SKM-1 treated with dmso at 0.1 percent for 144 hours (cell line): Measurements from ENCODE around the gene INHBE.

Experiments
- DNase-seq: peaks from one replicate; lab custom pipeline; 2025; ENCODE audit not compliant: unreplicated experiment; lab: John Stamatoyannopoulos, UW

Gene INHBE

DNA sequence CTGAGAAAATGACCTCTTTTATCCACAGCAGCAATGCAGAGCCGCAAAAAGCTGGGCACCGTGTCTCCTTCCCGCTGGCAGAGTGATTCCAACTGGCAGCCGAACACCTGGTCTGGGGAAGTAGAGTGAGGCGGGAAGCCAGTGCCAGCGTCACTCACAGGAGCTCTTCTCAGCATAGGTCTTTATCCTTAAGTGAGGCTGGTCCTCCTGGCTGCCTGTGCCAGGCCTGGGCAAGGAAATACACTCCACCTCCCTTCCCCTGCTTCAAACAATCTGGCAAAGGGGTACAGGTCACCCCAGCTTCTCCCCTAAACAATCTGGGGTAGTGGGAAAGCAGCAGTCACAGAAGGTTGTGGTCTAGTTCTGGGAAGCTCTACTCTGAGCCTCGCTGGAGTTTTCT is 19.8 kb downstream of the INHBE start:
- no peak for DNase-seq

DNA sequence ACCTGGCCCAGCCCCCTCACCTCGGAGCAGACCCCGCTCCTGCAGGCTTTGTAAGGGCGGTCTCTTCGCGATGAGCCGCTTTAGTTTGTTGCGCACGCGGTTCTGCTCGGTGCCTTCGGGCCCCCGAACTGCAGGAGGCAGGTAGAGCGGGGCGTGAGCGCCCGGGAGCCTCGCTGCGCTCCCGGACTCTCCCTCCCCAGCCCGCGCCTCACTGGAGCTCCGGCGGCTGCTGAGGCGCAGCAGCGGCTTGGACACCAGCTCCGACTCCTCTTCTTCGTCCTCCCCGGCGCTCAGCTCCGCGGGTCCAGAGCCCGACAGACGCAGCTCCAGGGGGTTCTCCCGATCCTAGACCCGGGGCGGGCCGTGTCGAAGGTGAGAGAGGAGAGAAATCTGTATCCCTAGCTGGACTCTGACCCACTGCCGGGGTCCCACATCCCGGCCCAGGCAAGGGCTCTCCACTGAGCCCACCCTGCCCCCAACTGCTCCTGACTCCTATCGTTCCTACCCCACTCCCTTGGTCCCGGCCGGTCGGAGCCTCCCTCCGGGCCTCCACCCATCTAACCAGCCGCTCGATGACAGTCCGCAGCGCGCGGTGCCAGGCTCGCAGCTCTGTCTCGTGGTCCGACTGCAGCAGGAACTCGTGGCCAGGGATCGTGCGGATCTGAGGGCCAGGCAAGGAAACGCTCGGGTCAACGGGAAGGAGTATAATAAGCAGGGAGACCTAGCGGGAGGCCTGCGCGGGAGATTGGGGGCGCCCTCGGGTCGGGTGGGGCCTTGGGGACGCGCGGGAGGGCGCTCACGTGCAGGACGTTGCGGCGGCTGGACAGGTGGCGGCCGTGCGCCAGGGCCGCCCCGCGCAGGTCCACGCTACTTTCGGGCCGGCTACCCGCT is 20.4 kb downstream of the INHBE start:
- no peak for DNase-seq

DNA sequence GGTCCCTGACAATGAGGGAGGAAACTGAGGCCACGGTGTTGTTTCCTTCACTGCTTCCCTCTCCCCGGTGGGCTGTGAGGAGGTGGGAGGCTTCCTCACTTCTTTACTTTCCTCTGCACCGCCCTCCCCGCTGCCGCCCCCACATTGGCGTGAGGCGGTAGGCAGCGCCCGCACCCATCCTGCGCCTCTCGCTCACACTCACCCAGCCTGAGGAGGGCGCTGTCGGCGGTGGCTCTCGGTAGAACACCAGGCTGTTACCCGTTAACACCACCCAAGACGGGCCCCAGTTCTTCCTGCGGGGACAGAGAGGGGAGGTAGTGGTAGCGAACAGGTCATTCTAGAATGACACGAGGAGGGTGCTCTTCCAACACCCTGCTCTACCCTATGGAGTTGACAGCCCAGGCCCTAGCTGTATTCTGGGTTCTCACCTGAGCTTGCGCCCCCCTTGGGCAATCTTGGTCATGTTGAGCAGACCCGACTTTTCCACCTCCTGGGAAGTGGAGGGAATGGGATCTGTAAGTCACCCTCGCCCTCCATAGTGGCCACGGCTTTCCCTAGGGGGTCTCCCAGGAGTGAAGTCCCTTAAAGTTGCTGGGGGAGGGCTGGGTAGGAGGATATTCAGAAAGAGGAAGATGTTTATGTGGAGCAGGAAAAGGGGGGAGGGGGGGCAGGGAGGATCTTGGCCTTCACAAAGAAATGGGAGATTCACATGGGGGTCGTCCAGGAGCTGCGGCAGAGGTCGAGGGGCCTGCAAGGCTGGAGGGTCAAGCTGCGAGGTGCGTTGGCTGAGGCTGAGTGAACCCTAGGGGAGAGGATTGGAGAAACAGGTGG is 21.3 kb downstream of the INHBE start:
- no peak for DNase-seq

DNA sequence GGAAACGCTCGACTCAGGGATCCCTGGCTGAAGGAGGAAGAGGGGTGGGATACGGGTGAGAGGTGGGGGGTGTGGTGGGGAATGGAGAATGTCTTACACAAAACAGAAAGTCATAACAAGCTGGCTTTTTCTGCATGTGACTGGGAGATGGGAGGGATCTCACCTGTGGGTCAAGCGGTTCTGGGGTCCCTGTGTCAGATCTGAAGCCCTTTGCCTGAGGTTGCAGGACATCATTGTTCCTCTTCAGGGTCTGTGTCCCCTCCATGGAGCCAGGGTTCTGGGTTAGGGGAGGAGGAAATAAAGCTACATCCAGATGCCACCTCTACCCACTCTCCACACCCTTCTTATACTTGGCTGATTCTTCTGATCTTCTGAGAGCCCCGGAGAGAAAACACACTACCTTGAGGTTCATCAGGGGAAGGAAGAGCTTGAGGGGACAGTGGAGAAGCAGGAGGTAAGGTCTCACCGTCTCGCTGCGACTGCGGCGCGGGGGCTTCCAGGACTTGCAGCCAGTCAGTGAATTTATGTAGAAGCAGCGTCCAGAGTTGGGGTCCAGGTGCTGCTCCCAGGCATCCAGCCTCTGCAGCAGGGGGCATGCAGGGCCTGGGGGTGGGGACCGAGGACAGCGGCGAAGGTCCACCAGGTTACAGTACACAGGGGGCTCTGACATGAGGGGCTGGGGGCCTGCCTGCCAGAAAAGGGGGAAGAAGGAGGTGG is 22.0 kb downstream of the INHBE start:
- DNase-seq: no peak

DNA sequence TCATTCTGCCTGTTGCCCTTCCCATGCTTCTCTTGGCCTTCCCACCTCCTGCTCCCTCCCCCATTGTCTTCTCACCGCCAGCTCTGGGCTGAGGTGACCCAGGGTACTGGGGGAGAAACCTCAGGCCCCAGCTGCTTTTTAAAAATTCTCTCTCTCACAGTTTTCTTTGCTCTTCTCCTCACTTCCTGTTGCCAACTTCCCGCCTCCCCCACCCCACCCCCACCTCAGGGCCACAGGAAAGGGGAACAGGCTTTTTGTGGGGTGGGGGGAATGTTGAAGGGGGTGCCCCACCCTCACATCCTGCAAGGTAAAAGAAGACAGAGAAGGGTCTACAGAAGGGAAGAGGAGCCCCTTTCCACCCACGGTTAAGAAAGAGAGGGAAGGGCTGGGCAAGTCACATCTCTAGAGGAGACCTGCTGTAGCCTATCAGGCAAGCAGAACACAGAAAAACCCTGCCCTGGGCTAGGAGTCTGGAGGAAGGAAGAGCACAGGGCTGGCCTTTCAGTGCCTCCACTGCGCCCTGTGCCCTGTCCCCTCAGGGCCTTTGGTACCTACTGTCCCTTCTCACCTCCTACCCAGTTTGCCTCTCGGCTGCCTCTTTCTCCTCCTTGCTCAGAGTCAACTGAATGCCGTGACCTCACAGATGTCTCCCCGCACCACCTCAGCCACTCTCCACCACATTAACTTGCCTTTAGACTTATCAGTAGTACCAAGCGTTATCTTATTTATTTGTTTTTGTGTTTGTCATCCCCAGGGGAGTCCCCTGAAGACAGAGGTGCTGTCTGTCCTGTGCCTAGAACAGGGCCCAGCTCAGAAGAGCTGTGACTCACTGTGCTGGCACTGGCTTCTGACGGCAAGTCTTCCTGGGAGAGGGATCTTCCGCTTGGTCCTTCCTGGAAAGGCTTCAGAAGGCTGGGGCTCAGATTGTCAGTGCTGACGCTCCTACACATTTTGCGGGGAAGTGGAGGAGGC is 22.9 kb downstream of the INHBE start:
- DNase-seq: no peak

DNA sequence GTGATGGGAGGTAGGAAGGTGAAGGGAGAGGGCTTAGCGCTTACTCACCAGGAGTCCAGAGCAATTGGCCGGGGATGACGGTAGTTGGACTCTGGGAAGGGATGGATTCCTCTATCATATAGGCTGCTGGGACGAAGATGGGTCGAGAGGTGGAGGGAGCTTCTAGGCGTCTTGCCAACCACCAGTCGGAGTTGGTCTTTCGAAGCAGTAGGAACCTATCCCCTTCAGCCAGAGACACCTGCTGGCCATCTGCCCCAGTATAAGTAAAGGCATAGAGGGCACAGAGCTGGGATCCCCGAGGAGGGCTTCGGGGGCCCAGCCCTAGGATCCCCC is 23.9 kb downstream of the INHBE start:
- DNase-seq: no peak

DNA sequence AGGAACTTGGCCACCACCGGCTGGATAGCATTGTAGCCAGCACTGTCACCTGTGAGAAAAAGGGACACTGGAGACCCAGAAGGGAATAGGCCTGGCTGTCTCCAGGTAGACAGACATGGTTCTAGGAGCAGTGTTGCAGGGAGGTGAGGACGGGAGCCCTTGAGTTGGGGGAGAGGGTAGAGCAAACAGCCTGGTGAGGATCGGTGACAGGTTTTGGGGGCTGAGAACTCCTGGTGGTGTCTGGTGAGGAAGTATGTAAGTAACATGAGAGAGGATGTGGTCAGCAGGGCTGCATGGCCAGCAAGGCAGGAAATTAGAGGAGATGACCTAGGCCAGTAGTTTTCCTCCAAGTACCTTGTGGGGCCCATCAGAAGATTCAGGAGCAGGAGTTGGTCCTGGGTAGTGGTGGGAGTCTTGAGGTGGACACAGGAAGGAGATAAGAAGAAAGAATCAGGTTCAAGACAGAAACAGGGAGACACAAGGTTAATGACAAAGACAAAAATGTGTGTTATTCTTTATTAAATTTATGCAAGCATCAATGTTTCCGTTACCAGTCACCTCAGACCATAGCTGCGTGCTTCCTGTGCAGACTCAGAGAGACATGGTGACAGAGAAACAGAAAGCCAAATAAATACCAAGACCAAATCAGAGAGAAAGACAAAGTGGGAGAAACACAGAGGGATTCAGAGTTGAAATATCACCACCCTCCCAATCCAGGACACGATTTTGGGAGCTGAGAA is 24.4 kb downstream of the INHBE start, which contains the start of gene ARHGAP9:
TSS of gene ARHGAP9 (minus strand) at position 491 of the 740 bp plus-strand sequence. CDS start at position 31, 460 bp downstream.
- DNase-seq: no peak

DNA sequence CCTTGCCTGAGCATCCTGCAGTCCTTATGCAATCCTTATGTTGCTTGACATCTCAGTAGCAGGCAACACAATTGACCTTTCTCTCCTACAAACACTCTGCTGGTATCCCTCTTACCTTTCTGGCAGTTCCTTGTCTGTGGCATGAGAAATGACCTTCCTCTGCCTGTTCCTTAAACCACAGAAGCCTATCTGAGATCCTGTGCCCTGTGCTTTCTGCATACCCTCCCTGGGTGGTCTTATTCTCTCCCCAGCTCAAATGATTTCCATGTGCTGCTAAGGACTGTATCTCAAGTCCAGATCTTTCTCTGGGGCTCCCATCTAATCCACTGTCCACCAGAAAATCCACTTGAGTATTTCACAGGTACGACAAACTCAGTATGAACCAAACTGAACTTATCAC is 26.6 kb downstream of the INHBE start:
- DNase-seq: no peak

DNA sequence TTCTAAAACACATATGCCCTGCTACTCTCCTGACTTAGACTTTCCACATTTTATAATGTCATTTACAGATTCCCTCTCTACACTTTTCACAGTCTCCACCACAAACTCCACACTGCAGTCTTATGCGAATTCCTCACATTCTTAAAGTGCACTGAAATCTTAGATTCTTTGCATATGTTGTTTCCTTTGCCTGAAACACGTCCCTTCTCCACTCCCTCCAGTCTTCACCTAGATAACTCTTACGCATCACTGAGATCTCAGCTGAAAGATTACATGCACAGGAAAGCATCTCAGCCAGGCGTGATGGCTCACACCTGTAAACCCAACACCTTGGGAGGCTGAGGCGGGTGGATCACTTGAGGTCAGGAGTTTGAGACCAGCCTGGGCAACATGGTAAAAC is 28.4 kb downstream of the INHBE start:
- DNase-seq: no peak

DNA sequence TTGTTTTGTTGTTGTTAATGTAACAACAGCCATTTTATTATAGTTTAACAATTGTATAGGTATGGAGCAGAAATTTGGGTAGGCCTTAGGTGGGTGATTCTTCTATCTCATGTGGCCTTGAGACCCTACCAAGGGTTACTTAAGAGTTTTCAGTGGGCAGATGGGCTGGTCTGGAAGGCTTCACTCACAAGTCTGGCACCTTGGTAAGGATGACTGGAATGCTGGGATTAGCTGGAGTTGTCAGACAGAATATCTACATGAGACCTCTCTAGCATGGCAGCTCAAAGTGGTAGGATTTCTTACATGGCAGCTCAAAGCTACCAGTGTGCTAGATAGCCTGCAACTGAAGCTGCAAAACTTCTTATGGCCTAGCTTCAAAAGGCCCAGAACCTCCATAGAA is 30.6 kb downstream of the INHBE start:
- no peak for DNase-seq

DNA sequence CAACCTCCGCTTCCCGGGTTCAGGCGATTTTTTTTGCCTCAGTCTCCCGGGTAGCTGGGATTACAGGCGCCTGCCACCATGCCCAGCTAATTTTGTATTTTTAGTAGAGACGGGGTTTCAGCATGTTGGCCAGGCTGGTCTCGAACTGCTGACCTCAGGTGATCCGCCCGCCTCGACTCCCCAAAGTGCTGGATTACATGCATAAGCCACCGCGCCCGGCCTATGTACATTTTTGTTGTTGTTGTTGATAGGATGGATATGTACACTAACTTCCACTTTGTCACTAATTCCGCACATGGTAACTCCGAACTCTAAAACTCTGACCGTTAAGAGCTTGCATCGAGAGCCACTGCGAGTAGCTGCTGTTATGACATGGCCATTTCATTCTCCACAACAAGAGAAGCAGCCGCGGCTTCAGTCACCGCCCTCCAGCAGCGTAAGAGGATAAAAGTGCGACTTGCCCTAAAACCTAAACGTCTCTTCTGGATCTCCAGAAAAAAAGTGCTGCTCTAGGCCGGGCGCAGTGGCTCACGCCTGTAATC is 32.0 kb downstream of the INHBE start:
- DNase-seq: no peak

DNA sequence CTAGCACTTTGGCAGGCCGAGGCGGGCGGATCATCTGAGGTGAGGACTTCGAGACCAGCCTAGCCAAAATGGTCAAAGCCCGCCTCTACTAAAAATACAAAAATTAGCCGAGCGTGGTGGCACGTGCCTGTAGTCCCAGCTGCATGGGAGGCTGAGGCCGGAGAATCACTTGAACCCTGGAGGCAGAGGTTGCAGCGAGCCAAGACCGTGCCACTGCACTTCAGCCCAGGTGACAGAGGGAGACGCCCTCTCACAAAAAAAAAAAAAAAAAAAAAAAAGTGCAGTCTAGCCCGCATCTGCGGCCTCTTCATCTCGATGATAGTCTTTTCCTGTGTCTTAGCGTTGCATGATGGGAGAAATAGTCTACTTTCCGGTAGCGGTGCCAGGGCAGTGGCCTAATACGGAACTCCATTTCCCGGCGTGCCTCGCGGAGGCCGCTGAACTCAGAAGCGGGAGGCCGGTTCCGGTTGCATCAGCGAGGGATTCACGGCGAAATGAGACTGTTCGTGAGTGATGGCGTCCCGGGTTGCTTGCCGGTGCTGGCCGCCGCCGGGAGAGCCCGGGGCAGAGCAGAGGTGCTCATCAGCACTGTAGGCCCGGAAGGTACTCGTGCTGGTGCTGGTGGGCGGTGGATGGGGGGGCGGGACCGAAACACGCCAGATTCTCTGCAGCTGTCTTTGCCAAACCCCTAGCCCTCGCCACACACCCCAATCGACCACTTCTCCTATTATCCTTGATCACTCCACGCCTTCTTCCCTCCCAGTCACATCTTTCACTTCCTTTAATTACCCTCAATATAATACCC is 32.7 kb downstream of the INHBE start, which contains the start of gene MARS1:
TSS of gene MARS1 (plus strand) at position 472 of the 805 bp plus-strand sequence. CDS start at position 495, 23 bp downstream.
- DNase-seq: peak; percentile 74

DNA sequence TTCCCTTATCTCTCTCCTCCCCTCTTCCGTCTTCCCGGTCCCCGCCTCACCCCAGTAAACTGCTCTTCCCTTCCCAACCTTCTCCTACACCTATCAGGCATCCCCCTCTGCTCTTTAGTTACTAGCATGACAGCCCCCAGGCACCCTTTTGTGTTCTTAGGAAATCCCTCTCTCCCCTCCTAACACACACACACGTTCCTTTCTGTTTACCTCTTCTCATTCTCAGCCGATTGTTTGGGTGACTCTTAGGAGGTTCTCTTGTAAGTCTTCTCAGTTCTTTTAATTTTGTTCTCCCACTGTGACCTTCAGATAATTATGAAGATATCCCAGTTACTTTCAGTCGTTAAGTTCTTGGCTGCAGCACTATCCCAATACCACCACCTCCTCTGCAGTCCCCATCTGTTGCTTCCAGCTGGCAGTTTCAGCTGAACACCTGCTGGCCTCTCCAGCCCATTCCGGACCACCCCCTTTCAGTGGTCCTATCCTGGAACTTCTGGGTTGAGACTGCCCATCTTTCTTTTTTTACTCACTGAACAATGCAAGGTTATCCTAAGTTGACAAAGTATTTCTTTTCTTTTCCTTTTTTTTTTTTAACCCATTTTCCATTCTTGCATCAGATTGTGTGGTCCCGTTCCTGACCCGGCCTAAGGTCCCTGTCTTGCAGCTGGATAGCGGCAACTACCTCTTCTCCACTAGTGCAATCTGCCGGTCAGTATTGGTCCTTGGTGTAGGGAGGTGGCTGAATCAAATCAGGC is 33.5 kb downstream of the INHBE start:
- no peak for DNase-seq

DNA sequence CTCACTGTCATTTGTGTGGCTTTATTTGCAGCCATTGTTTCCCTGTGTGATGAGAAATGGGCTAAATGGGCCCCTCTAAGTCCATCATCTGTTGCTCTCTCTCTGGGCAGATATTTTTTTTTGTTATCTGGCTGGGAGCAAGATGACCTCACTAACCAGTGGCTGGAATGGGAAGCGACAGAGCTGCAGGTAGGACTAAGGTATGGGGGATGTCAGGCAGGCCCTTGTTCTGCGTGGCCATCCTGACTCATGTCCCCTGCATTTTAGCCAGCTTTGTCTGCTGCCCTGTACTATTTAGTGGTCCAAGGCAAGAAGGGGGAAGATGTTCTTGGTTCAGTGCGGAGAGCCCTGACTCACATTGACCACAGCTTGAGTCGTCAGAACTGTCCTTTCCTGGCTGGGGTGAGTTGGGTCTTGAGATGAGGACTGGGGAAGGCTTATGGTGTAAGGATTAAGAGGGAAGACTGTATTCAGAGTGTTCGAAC is 34.1 kb downstream of the INHBE start:
- DNase-seq: no peak

DNA sequence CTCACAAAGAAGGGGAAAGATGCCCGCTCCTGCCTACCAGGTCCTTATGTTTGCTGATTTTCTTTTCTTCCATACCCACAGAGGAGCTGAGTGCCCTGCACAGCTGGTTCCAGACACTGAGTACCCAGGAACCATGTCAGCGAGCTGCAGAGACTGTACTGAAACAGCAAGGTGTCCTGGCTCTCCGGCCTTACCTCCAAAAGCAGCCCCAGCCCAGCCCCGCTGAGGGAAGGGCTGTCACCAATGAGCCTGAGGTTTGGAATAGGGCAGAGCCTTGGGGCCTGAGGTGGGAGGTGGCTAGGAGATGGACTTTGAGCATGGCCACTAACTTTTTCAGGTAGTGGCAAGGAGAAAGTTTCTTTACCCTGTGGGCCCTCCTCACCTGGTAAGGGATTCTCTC is 35.0 kb downstream of the INHBE start:
- DNase-seq: no peak

DNA sequence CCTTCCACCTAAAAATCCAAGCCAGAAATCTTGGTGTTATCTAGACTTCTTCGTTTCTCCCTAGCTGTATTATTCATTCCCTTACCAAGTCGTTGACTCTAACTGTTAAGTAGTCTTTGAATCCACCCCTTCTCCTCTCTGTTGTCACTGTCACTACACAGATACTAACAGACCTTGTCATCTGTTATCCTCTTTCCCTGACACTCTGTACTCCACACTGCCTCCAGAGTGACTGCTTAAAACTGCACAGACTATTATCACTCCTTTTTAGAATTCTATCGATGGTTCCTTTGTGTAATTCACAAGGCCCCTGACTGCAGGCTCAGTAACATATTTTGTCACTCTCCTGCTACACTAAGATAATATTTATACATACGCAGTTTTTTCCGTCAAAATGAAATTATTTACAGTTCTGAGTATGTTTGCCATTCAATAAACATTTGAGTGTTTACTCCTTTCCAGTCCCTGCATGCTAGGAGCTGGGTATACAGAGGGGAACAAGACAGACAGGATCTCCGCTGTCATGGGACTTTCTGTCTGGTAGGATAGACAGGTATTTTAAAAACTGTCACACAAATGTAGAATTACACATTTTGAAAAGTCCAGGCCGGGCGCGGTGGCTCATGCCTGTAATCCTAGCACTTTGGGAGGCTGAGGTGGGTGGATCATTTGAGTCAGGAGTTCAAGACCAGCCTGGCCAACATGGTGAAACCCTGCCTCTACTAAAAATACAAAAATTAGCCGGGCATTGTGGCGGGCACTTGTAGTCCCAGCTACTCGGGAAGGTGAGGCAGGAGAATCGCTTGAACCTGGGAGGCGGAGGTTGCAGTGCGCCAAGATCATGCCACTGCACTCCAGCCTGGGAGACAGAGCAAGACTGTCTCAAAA is 36.5 kb downstream of the INHBE start:
- no peak for DNase-seq
